ENCODE measurements around the gene METRNL.
"Not testable (repeated sequence)": the region's sequence is repeated elsewhere in the genome, so short reads cannot be mapped to it uniquely, and the experiment has no call there.

Gene METRNL

GRCh38 chr17:83052241-83052564 lies 27.2 kb upstream of the METRNL start:
- POLR2A ChIA-PET = no interaction called here
- Histone ChIP-seq H3K27me3 (replicated peaks in 2 of 5; ENCODE audit: control insufficient read depth in 4 of 5, insufficient read depth in 5 of 5, low read length in 4 of 5) (no peaks in the 10 kb centered on the region), H3K36me3 (ENCODE audit: control insufficient read depth in 4 of 4, insufficient read depth in 4 of 4, low read length in 3 of 4) (no peaks in the 10 kb centered on the region), H3K4me3 (ENCODE audit: control insufficient read depth in 1 of 7, extremely low read depth in 1 of 7, insufficient read depth in 4 of 7, low read depth in 2 of 7, low read length in 6 of 7) (peak overlapping the region in 6 of 7 experiments; percentile 20 to 71 (median 46)), H3K27ac (ENCODE audit: insufficient read depth in 1 of 2, low read depth in 1 of 2, low read length in 2 of 2, poor library complexity in 1 of 2, severe bottlenecking in 2 of 2) (peak overlapping the region in 1 of 2 experiments; percentile 79), H3K9me3 (ENCODE audit: control extremely low read depth in 1 of 5, control insufficient read depth in 4 of 5, insufficient read depth in 2 of 5, low read depth in 1 of 5, low read length in 4 of 5) (no peaks in the 10 kb centered on the region), H3K4me1 (ENCODE audit: control extremely low read depth in 1 of 4, control insufficient read depth in 4 of 4, insufficient read depth in 4 of 4, low read length in 3 of 4) (peaks cover 11 to 56% (median 46%) of the 10 kb centered on the region in 4 experiments)
- WGBS (ENCODE audit: insufficient coverage) = 54% methylated on average over 9 of the region's 12 CpGs
- CTCF ChIA-PET = no interaction called here
- no peak for DNase-seq

GRCh38 chr17:83053021-83053681 lies 26.3 kb upstream of the METRNL start:
- Histone ChIP-seq H3K4me3 (ENCODE audit: control insufficient read depth in 1 of 7, extremely low read depth in 1 of 7, insufficient read depth in 4 of 7, low read depth in 2 of 7, low read length in 6 of 7) (no peak overlapping the region), H3K4me1 (ENCODE audit: control extremely low read depth in 1 of 4, control insufficient read depth in 4 of 4, insufficient read depth in 4 of 4, low read length in 3 of 4) (peaks cover 9 to 55% (median 45%) of the 10 kb centered on the region in 4 experiments), H3K27me3 (replicated peaks in 2 of 5; ENCODE audit: control insufficient read depth in 4 of 5, insufficient read depth in 5 of 5, low read length in 4 of 5) (no peaks in the 10 kb centered on the region), H3K36me3 (ENCODE audit: control insufficient read depth in 4 of 4, insufficient read depth in 4 of 4, low read length in 3 of 4) (no peaks in the 10 kb centered on the region), H3K9me3 (ENCODE audit: control extremely low read depth in 1 of 5, control insufficient read depth in 4 of 5, insufficient read depth in 2 of 5, low read depth in 1 of 5, low read length in 4 of 5) (no peaks in the 10 kb centered on the region), H3K27ac (ENCODE audit: insufficient read depth in 1 of 2, low read depth in 1 of 2, low read length in 2 of 2, poor library complexity in 1 of 2, severe bottlenecking in 2 of 2) (peak overlapping the region in 1 of 2 experiments; percentile 49)
- DNase-seq = no peak
- 92% methylated on average over 14 of the region's 15 CpGs for WGBS (ENCODE audit: insufficient coverage)
- CTCF ChIA-PET = interaction anchor here (1.5 kb wide), 1 partner anchor 9 kb away, joined by 5 read pairs; no protein-coding TSS in a partner anchor
- POLR2A ChIA-PET = interaction anchor here (1.2 kb wide), 1 partner anchor 26 kb away, joined by 3 read pairs; the partner anchor contains the start of gene METRNL

GRCh38 chr17:83053739-83054451 lies 25.5 kb upstream of the METRNL start:
- CTCF ChIA-PET = interaction anchor here (1.5 kb wide), 1 partner anchor 9 kb away, joined by 5 read pairs; no protein-coding TSS in a partner anchor
- H3K4me3 ChIP-seq (ENCODE audit: control insufficient read depth in 1 of 7, extremely low read depth in 1 of 7, insufficient read depth in 4 of 7, low read depth in 2 of 7, low read length in 6 of 7) = peak overlapping the region in 2 of 7 experiments; percentile 40 to 42

GRCh38 chr17:83054518-83055125 lies 24.8 kb upstream of the METRNL start:
- H3K4me1 ChIP-seq (ENCODE audit: control extremely low read depth in 1 of 4, control insufficient read depth in 4 of 4, insufficient read depth in 4 of 4, low read length in 3 of 4) = peaks cover 5 to 43% (median 35%) of the 10 kb centered on the region in 4 experiments
- no peak overlapping the region for H3K27ac ChIP-seq (ENCODE audit: insufficient read depth in 1 of 2, low read depth in 1 of 2, low read length in 2 of 2, poor library complexity in 1 of 2, severe bottlenecking in 2 of 2)
- ChIA-PET CTCF (interaction anchor here (1.5 kb wide), 1 partner anchor 8 kb away, joined by 5 read pairs; no protein-coding TSS in a partner anchor), POLR2A (interaction anchor here (0.7 to 1.2 kb wide), 2 partner anchors 25 to 29 kb away, joined by 3 to 5 read pairs; partner anchors contain the start of gene METRNL)
- 91% methylated on average over 9 of the region's 13 CpGs for WGBS (ENCODE audit: insufficient coverage)
- no peaks in the 10 kb centered on the region for H3K36me3 ChIP-seq (ENCODE audit: control insufficient read depth in 4 of 4, insufficient read depth in 4 of 4, low read length in 3 of 4)
- DNase-seq = no peak
- H3K4me3 ChIP-seq (ENCODE audit: control insufficient read depth in 1 of 7, extremely low read depth in 1 of 7, insufficient read depth in 4 of 7, low read depth in 2 of 7, low read length in 6 of 7) = no peak overlapping the region
- H3K27me3 ChIP-seq (replicated peaks in 2 of 5; ENCODE audit: control insufficient read depth in 4 of 5, insufficient read depth in 5 of 5, low read length in 4 of 5) = no peaks in the 10 kb centered on the region
- no peaks in the 10 kb centered on the region for H3K9me3 ChIP-seq (ENCODE audit: control extremely low read depth in 1 of 5, control insufficient read depth in 4 of 5, insufficient read depth in 2 of 5, low read depth in 1 of 5, low read length in 4 of 5)

More at GRCh38 chr17:83053739-83054451, 25.5 kb upstream of the METRNL start:
- Histone ChIP-seq H3K27me3 (replicated peaks in 2 of 5; ENCODE audit: control insufficient read depth in 4 of 5, insufficient read depth in 5 of 5, low read length in 4 of 5) (no peaks in the 10 kb centered on the region), H3K9me3 (ENCODE audit: control extremely low read depth in 1 of 5, control insufficient read depth in 4 of 5, insufficient read depth in 2 of 5, low read depth in 1 of 5, low read length in 4 of 5) (no peaks in the 10 kb centered on the region), H3K36me3 (ENCODE audit: control insufficient read depth in 4 of 4, insufficient read depth in 4 of 4, low read length in 3 of 4) (no peaks in the 10 kb centered on the region), H3K4me1 (ENCODE audit: control extremely low read depth in 1 of 4, control insufficient read depth in 4 of 4, insufficient read depth in 4 of 4, low read length in 3 of 4) (peaks cover 5 to 49% (median 38%) of the 10 kb centered on the region in 4 experiments), H3K27ac (ENCODE audit: insufficient read depth in 1 of 2, low read depth in 1 of 2, low read length in 2 of 2, poor library complexity in 1 of 2, severe bottlenecking in 2 of 2) (peak overlapping the region in 1 of 2 experiments; percentile 49)
- WGBS (ENCODE audit: insufficient coverage) = 66% methylated on average over 8 of the region's 13 CpGs
- DNase-seq = peak; percentile 78 to 87 (median 83)
- POLR2A ChIA-PET = interaction anchor here (0.7 to 1.2 kb wide), 2 partner anchors 25 to 29 kb away, joined by 3 to 5 read pairs; partner anchors contain the start of gene METRNL

GRCh38 chr17:83055176-83055575 lies 24.2 kb upstream of the METRNL start:
- peaks cover 5 to 42% (median 31%) of the 10 kb centered on the region in 4 experiments for H3K4me1 ChIP-seq (ENCODE audit: control extremely low read depth in 1 of 4, control insufficient read depth in 4 of 4, insufficient read depth in 4 of 4, low read length in 3 of 4)
- H3K9me3 ChIP-seq (ENCODE audit: control extremely low read depth in 1 of 5, control insufficient read depth in 4 of 5, insufficient read depth in 2 of 5, low read depth in 1 of 5, low read length in 4 of 5); H3K4me3 ChIP-seq (ENCODE audit: control insufficient read depth in 1 of 7, extremely low read depth in 1 of 7, insufficient read depth in 4 of 7, low read depth in 2 of 7, low read length in 6 of 7); H3K27me3 ChIP-seq (replicated peaks in 2 of 5; ENCODE audit: control insufficient read depth in 4 of 5, insufficient read depth in 5 of 5, low read length in 4 of 5); CTCF ChIA-PET; H3K36me3 ChIP-seq (ENCODE audit: control insufficient read depth in 4 of 4, insufficient read depth in 4 of 4, low read length in 3 of 4); POLR2A ChIA-PET; DNase-seq; H3K27ac ChIP-seq (ENCODE audit: insufficient read depth in 1 of 2, low read depth in 1 of 2, low read length in 2 of 2, poor library complexity in 1 of 2, severe bottlenecking in 2 of 2): not testable (repeated sequence)
- WGBS (ENCODE audit: insufficient coverage) = 99% methylated on average over 12 of the region's 25 CpGs

GRCh38 chr17:83055911-83056582 lies 23.4 kb upstream of the METRNL start:
- POLR2A ChIA-PET = no interaction called here
- Histone ChIP-seq H3K36me3 (ENCODE audit: control insufficient read depth in 4 of 4, insufficient read depth in 4 of 4, low read length in 3 of 4) (no peaks in the 10 kb centered on the region), H3K27me3 (replicated peaks in 2 of 5; ENCODE audit: control insufficient read depth in 4 of 5, insufficient read depth in 5 of 5, low read length in 4 of 5) (no peaks in the 10 kb centered on the region), H3K4me3 (ENCODE audit: control insufficient read depth in 1 of 7, extremely low read depth in 1 of 7, insufficient read depth in 4 of 7, low read depth in 2 of 7, low read length in 6 of 7) (no peak overlapping the region), H3K4me1 (ENCODE audit: control extremely low read depth in 1 of 4, control insufficient read depth in 4 of 4, insufficient read depth in 4 of 4, low read length in 3 of 4) (peaks cover 5 to 35% (median 26%) of the 10 kb centered on the region in 4 experiments), H3K27ac (ENCODE audit: insufficient read depth in 1 of 2, low read depth in 1 of 2, low read length in 2 of 2, poor library complexity in 1 of 2, severe bottlenecking in 2 of 2) (no peak overlapping the region), H3K9me3 (ENCODE audit: control extremely low read depth in 1 of 5, control insufficient read depth in 4 of 5, insufficient read depth in 2 of 5, low read depth in 1 of 5, low read length in 4 of 5) (no peaks in the 10 kb centered on the region)
- whole genome bisulfite sequencing (ENCODE audit: insufficient coverage) = 92% methylated on average over 14 of the region's 16 CpGs
- CTCF ChIA-PET = no interaction called here
- no peak for DNase-seq

Data from common myeloid progenitor, CD34-positive (primary cell).